Breast epithelium (tissue), 4 donors: ENCODE measurements around the gene MTG1. TPM values are rescaled to one million over a fixed set of nuclear protein-coding genes. Genes with fewer than 3 reads are reported as not detected.
"Not testable (repeated sequence)": the region's sequence is repeated elsewhere in the genome, so short reads cannot be mapped to it uniquely, and the experiment has no call there.

Experiments
- DNase-seq, 2 donors: peaks; one replicate each; pipeline ENCODE4 v3.0.0-alpha.2; 2019; ENCODE audit warnings: low spot score in 2 of 2
- H3K27ac ChIP-seq, 2 donors: fragments of 200-600 bp; sonication (generic) in 1 of 2; one replicate each; pipeline ENCODE4 v1.5.1; 2016 to 2019; ENCODE audit warnings: mild to moderate bottlenecking in 1 of 2
- H3K27me3 ChIP-seq, 2 donors: fragments of 200-600 bp; sonication (generic) in 1 of 2; one replicate each; pipeline versions ENCODE4 v1.5.1 to v1.6.0; 2017 to 2019; ENCODE audit warnings: control low read depth in 1 of 2, mild to moderate bottlenecking in 1 of 2
- H3K36me3 ChIP-seq: fragments of 200-600 bp; one replicate; pipeline ENCODE4 v1.5.1; 2019
- H3K4me1 ChIP-seq, 2 donors: fragments of 200-600 bp; sonication (generic); one replicate each; pipeline ENCODE4 v1.5.1; 2016 to 2019; ENCODE audit warnings: control low read depth in 1 of 2
- H3K4me3 ChIP-seq, 3 donors: fragments of 200-600 bp; sonication (generic); 1 replicate in 2 of 3; 2 replicates in 1 of 3; pipeline ENCODE4 v1.5.1; 2016 to 2019; ENCODE audit warnings: mild to moderate bottlenecking in 3 of 3, moderate library complexity in 2 of 3
- H3K9me3 ChIP-seq, 2 donors: fragments of 200-600 bp; sonication (generic) in 1 of 2; one replicate each; pipeline ENCODE4 v1.5.1; 2016 to 2019; ENCODE audit warnings: control low read depth in 1 of 2
- CTCF ChIP-seq, 3 donors: fragments of 450-650 bp; IDR thresholded peaks; one replicate each; pipeline ENCODE4 v1.5.1; 2016 to 2017; ENCODE audit warnings: antibody characterized with exemption in 3 of 3, mild to moderate bottlenecking in 3 of 3, moderate library complexity in 3 of 3
- POLR2A ChIP-seq: fragments of 450-650 bp; IDR thresholded peaks from one replicate; pipeline ENCODE4 v1.6.1; 2016; ENCODE audit warnings: antibody characterized with exemption, mild to moderate bottlenecking, moderate library complexity
- POLR2AphosphoS5 ChIP-seq, 3 donors: sonication (generic); formaldehyde crosslinking; IDR thresholded peaks; one replicate each; pipeline ENCODE4 v1.6.1; 2017; ENCODE audit warnings: antibody characterized with exemption in 3 of 3
- intact Hi-C: fragments of 100-400 bp; cut with DNase I; formaldehyde crosslinking; loops from one replicate; pipeline ENCODE4 v1.15.1; 2023; ENCODE audit warnings: low total_unique reads
- total RNA-seq, 3 donors: library from RNA; depleted of rRNA; stranded (reverse); fragments of >200 nt; gene quantifications; one replicate each; pipeline ENCODE4 v1.1.0, GENCODE V29; 2016

The MTG1 gene
- total RNA-seq, 3 donors from 2014 or later: 22.9 to 56.4 (median 37.0) TPM

- H3K27ac ChIP-seq: no peak overlapping the region
- TF ChIP-seq CTCF (IDR thresholded peaks at IDR 0.05): no peak
- no peak for TF ChIP-seq POLR2A
- no peak for TF ChIP-seq POLR2AphosphoS5 (IDR thresholded peaks at IDR 0.05)
- H3K27me3 ChIP-seq: no peaks in the 10 kb centered on the region
- intact Hi-C loops: no loop called here
- no peaks in the 10 kb centered on the region for H3K36me3 ChIP-seq
- no peaks in the 10 kb centered on the region for H3K4me1 ChIP-seq
- peaks cover 0 to 3% of the 10 kb centered on the region in 2 donors for H3K9me3 ChIP-seq
- peak; percentile 9 to 47 for DNase-seq
- no peak overlapping the region for H3K4me3 ChIP-seq
Observed at GRCh38 chr10:133439517-133440461, 45.8 kb downstream of the MTG1 start.

- Histone ChIP-seq H3K4me1 (no peaks in the 10 kb centered on the region), H3K36me3 (no peaks in the 10 kb centered on the region), H3K9me3 (peaks cover 4 to 12% of the 10 kb centered on the region in 2 donors), H3K4me3 (no peak overlapping the region), H3K27ac (no peak overlapping the region), H3K27me3 (no peaks in the 10 kb centered on the region)
- TF ChIP-seq POLR2AphosphoS5 (IDR thresholded peaks at IDR 0.05) (no peak), CTCF (IDR thresholded peaks at IDR 0.05) (no peak), POLR2A (no peak)
- DNase-seq: peak in 1 of 2 donors; percentile 11
- intact Hi-C loops: no loop called here
Observed at GRCh38 chr10:133440633-133441285, 46.8 kb downstream of the MTG1 start.

GRCh38 chr10:133441356-133441755, 47.4 kb downstream of the MTG1 start:
- H3K4me1 ChIP-seq, H3K27ac ChIP-seq, H3K27me3 ChIP-seq, intact Hi-C loops, H3K36me3 ChIP-seq, H3K4me3 ChIP-seq: not testable (repeated sequence)
- peaks cover 10 to 18% of the 10 kb centered on the region in 2 donors for H3K9me3 ChIP-seq
- peak in 1 of 2 donors; percentile 44 for DNase-seq

GRCh38 chr10:133441780-133442179, 47.8 kb downstream of the MTG1 start:
- Histone ChIP-seq H3K4me3 (no peak overlapping the region), H3K27ac (no peak overlapping the region), H3K4me1 (no peaks in the 10 kb centered on the region), H3K36me3 (no peaks in the 10 kb centered on the region), H3K9me3 (peaks cover 14 to 22% of the 10 kb centered on the region in 2 donors), H3K27me3 (no peaks in the 10 kb centered on the region)
- peak; percentile 4 to 19 for DNase-seq
- no peak for TF ChIP-seq POLR2AphosphoS5 (IDR thresholded peaks at IDR 0.05)
- no peak for TF ChIP-seq CTCF (IDR thresholded peaks at IDR 0.05)
- TF ChIP-seq POLR2A: no peak
- intact Hi-C loops: no loop called here

- H3K27me3 ChIP-seq: no peaks in the 10 kb centered on the region
- H3K4me3 ChIP-seq: no peak overlapping the region
- peaks cover 20 to 28% of the 10 kb centered on the region in 2 donors for H3K9me3 ChIP-seq
- H3K4me1 ChIP-seq: no peaks in the 10 kb centered on the region
- no peak for TF ChIP-seq POLR2AphosphoS5 (IDR thresholded peaks at IDR 0.05)
- intact Hi-C loops: no loop called here
- H3K36me3 ChIP-seq: no peaks in the 10 kb centered on the region
- H3K27ac ChIP-seq: no peak overlapping the region
- DNase-seq: peak; percentile 9 to 48
Observed at GRCh38 chr10:133442191-133442966, 48.4 kb downstream of the MTG1 start.
